Psoas muscle (tissue), 8 donors: Measurements from ENCODE around the gene ZC3H13. TPM values are rescaled to one million over a fixed set of nuclear protein-coding genes. Genes with fewer than 3 reads are reported as not detected.

Source experiments
- ATAC-seq, 4 donors: fragments of 200-7000 bp; cut with Tn5 transposase; one replicate each; pipeline ENCODE4 v1.9.1; 2020; ENCODE audit warnings: moderate library complexity in 3 of 4, mild to moderate bottlenecking in 2 of 4
- DNase-seq, 2 donors: peaks; one replicate each; pipeline ENCODE4 v3.0.0-alpha.2; 2020
- H3K27ac ChIP-seq: fragments of 200-600 bp; one replicate; pipeline ENCODE4 v1.8.0; 2022
- H3K27me3 ChIP-seq, 3 donors: fragments of 200-600 bp in 1 of 3; one replicate each; pipeline versions ENCODE4 v1.6.1 to v1.8.0; 2013 to 2022; ENCODE audit warnings: low read length in 2 of 3, mild to moderate bottlenecking in 2 of 3, moderate library complexity in 1 of 3; ENCODE audit not compliant: insufficient read depth in 3 of 3
- H3K36me3 ChIP-seq, 2 donors: fragments of 200-600 bp in 1 of 2; one replicate each; pipeline versions ENCODE4 v1.6.1 to v1.8.0; 2013 to 2022; ENCODE audit warnings: low read depth in 1 of 2, mild to moderate bottlenecking in 1 of 2, moderate library complexity in 1 of 2; ENCODE audit not compliant: insufficient read depth in 1 of 2
- H3K4me1 ChIP-seq: fragments of 200-600 bp; one replicate; pipeline ENCODE4 v1.8.0; 2022
- H3K4me3 ChIP-seq: fragments of 200-600 bp; one replicate; pipeline ENCODE4 v1.8.0; 2022; ENCODE audit warnings: mild to moderate bottlenecking
- H3K9me3 ChIP-seq: fragments of 200-600 bp; one replicate; pipeline ENCODE4 v1.8.0; 2022
- CTCF ChIP-seq: fragments of 200-600 bp; IDR thresholded peaks from one replicate; pipeline ENCODE4 v1.8.0; 2022; ENCODE audit warnings: antibody characterized with exemption
- WGBS, 3 donors: extraction: QIAGEN DNeasy Blood & Tissue Kit; methylation state at CpG; one replicate each; pipeline versions ENCODE4 v1.1.6 to v1.1.7; 2013; 5-methylcytosine and 5-hydroxymethylcytosine counted together
- intact Hi-C, 2 donors: fragments of 100-400 bp; cut with DNase I; formaldehyde crosslinking; loops; one replicate each; pipeline versions ENCODE4 v1.11.0 to v1.14.2; 2022
- polyA plus RNA-seq, 3 donors: library from polyadenylated mRNA; stranded (reverse); fragments of 200-250 nt; gene quantifications; one replicate each; pipeline ENCODE4 v1.2.3, GENCODE V29; 2013
- total RNA-seq, 4 donors: library from RNA; stranded (reverse); fragmentation: NEBNext Ultra II Directional in 2 of 4; extraction: Animal tissue kit (Norgen Biotek cat#: 25700) in 2 of 4; gene quantifications; one replicate each; pipeline versions ENCODE4 v1.2.1 to v1.2.4, GENCODE V29; 2021 to 2023
- donor health status: healthy with polysubstance abuse.
- donor health status: DM: no; HTN: no; CAD: no; lungs with moderate emphysema.
- donor health status: Bipolar disorder and iron deficiency.
- donor health status: healthy.
- donor health status: DM: yes; HTN: yes; CAD: no.
- donor health status: DM: no; HTN: no; CAD: no.
- donor health status: DM: no; HTN: no; CAD: no.
- donor health status: DM: yes; HTN: yes; CAD: no.

The ZC3H13 gene
- total and polyA plus RNA-seq, 7 donors: 6.8 to 31.6 (median 25.4) TPM

GRCh38 chr13:46101002-46101401, 48.5 kb upstream of the ZC3H13 start:
- intact Hi-C loops: no loop called here
- WGBS, 3 donors: 88 to 91% (median 89%) methylated on average over 4 of the region's 4 CpGs
- no peak for TF ChIP-seq CTCF
- Histone ChIP-seq H3K4me1 (peaks cover 9% of the 10 kb centered on the region), H3K36me3 (no peaks in the 10 kb centered on the region), H3K27ac (no peak overlapping the region), H3K4me3 (no peak overlapping the region), H3K9me3 (no peaks in the 10 kb centered on the region), H3K27me3 (no peaks in the 10 kb centered on the region)
- ATAC-seq (no peak), DNase-seq (no peak)

GRCh38 chr13:46100191-46100815, 47.8 kb upstream of the ZC3H13 start:
- ATAC-seq: peak in 3 of 4 donors; percentile 53 to 72 (median 69)
- no peak overlapping the region for H3K4me3 ChIP-seq
- WGBS, 3 donors: 73 to 84% (median 79%) methylated on average over 1 of the region's 1 CpG

GRCh38 chr13:46097663-46098062, 45.1 kb upstream of the ZC3H13 start:
- no peaks in the 10 kb centered on the region for H3K9me3 ChIP-seq
- peaks cover 9% of the 10 kb centered on the region for H3K4me1 ChIP-seq
- TF ChIP-seq CTCF: no peak
- ATAC-seq (no peak), DNase-seq (no peak)
- WGBS, 3 donors: 88 to 92% (median 91%) methylated on average over 4 of the region's 4 CpGs
- no peak overlapping the region for H3K27ac ChIP-seq
- H3K4me3 ChIP-seq: no peak overlapping the region
- intact Hi-C loops: no loop called here
- peaks cover 0 to under 1% (median 0%) of the 10 kb centered on the region in 3 donors for H3K27me3 ChIP-seq
- no peaks in the 10 kb centered on the region for H3K36me3 ChIP-seq

More at GRCh38 chr13:46100191-46100815, 47.8 kb upstream of the ZC3H13 start:
- no peaks in the 10 kb centered on the region for H3K9me3 ChIP-seq
- no peak for DNase-seq
- no peak for TF ChIP-seq CTCF
- H3K4me1 ChIP-seq: peaks cover 9% of the 10 kb centered on the region
- no peak overlapping the region for H3K27ac ChIP-seq
- H3K36me3 ChIP-seq: no peaks in the 10 kb centered on the region
- H3K27me3 ChIP-seq: no peaks in the 10 kb centered on the region
- intact Hi-C loops: no loop called here

- WGBS, 3 donors: 55 to 78% (median 55%) methylated on average over 3 of the region's 3 CpGs
- Histone ChIP-seq H3K4me3 (no peak overlapping the region), H3K9me3 (no peaks in the 10 kb centered on the region), H3K4me1 (peaks cover 9% of the 10 kb centered on the region), H3K36me3 (no peaks in the 10 kb centered on the region), H3K27ac (no peak overlapping the region), H3K27me3 (peaks cover 0 to 6% (median 0%) of the 10 kb centered on the region in 3 donors)
- ATAC-seq: no peak
- intact Hi-C loops: no loop called here
- no peak for TF ChIP-seq CTCF
- DNase-seq: no peak
Measured at GRCh38 chr13:46097015-46097414, 44.5 kb upstream of the ZC3H13 start.

GRCh38 chr13:46094478-46094877, 41.9 kb upstream of the ZC3H13 start:
- no peak for DNase-seq
- no peak for ATAC-seq
- H3K27me3 ChIP-seq: peaks cover 0 to 6% (median 0%) of the 10 kb centered on the region in 3 donors
- no peaks in the 10 kb centered on the region for H3K9me3 ChIP-seq
- H3K4me1 ChIP-seq: no peaks in the 10 kb centered on the region
- no peaks in the 10 kb centered on the region for H3K36me3 ChIP-seq
- H3K27ac ChIP-seq: no peak overlapping the region
- 69 to 86% (median 84%) methylated on average over 3 of the region's 3 CpGs for WGBS, 3 donors
- intact Hi-C loops: no loop called here
- no peak overlapping the region for H3K4me3 ChIP-seq
- no peak for TF ChIP-seq CTCF
